ENCODE results near the gene AGA. TPM values are rescaled to one million over a fixed set of nuclear protein-coding genes. Genes with fewer than 3 reads are reported as not detected.

AGA gene
- total RNA-seq, 2 donors from 2014 or later: 40.0 to 42.3 TPM

GRCh38 chr4:177391287-177391686 is 51.0 kb downstream of the AGA start:
- 53% methylated on average over 3 of the region's 3 CpGs for WGBS
- Histone ChIP-seq H3K4me3 (no peak overlapping the region), H3K27ac (no peak overlapping the region), H3K27me3 (replicated peaks; ENCODE audit: insufficient read depth) (no peaks in the 10 kb centered on the region), H3K36me3 (no peaks in the 10 kb centered on the region), H3K9me3 (no peaks in the 10 kb centered on the region), H3K4me1 (replicated peaks) (no peaks in the 10 kb centered on the region)
- intact Hi-C loops (cut with DNase I): no loop called here
- no peak for DNase-seq (ENCODE audit: low spot score)
- TF ChIP-seq POLR2A (IDR thresholded peaks at IDR 0.05): no peak

- Histone ChIP-seq H3K36me3 (no peaks in the 10 kb centered on the region), H3K4me1 (replicated peaks) (no peaks in the 10 kb centered on the region), H3K9me3 (no peaks in the 10 kb centered on the region), H3K27me3 (replicated peaks; ENCODE audit: insufficient read depth) (no peaks in the 10 kb centered on the region), H3K4me3 (no peak overlapping the region), H3K27ac (no peak overlapping the region)
- TF ChIP-seq POLR2AphosphoS5 (IDR thresholded peaks at IDR 0.05) (no peak), CTCF (IDR thresholded peaks at IDR 0.05) (no peak), POLR2A (IDR thresholded peaks at IDR 0.05) (no peak)
- DNase-seq (ENCODE audit: low spot score): no peak
- intact Hi-C loops (cut with DNase I): no loop called here
- 81% methylated on average over 5 of the region's 5 CpGs for WGBS
Measured at GRCh38 chr4:177386278-177386815, 55.9 kb downstream of the AGA start.

GRCh38 chr4:177385576-177386277 is 56.5 kb downstream of the AGA start:
- Histone ChIP-seq H3K27ac (no peak overlapping the region), H3K4me1 (replicated peaks) (no peaks in the 10 kb centered on the region), H3K27me3 (replicated peaks; ENCODE audit: insufficient read depth) (no peaks in the 10 kb centered on the region), H3K36me3 (no peaks in the 10 kb centered on the region), H3K9me3 (no peaks in the 10 kb centered on the region), H3K4me3 (no peak overlapping the region)
- intact Hi-C loops (cut with DNase I): no loop called here
- WGBS: 78% methylated on average over 2 of the region's 2 CpGs
- DNase-seq (ENCODE audit: low spot score): no peak
- no peak for TF ChIP-seq POLR2AphosphoS5 (IDR thresholded peaks at IDR 0.05)
- no peak for TF ChIP-seq POLR2A (IDR thresholded peaks at IDR 0.05)
- no peak for TF ChIP-seq CTCF (IDR thresholded peaks at IDR 0.05)

GRCh38 chr4:177384856-177385397 is 57.3 kb downstream of the AGA start:
- H3K27me3 ChIP-seq (replicated peaks; ENCODE audit: insufficient read depth): no peaks in the 10 kb centered on the region
- DNase-seq (ENCODE audit: low spot score): no peak
- no peaks in the 10 kb centered on the region for H3K9me3 ChIP-seq
- no peak overlapping the region for H3K27ac ChIP-seq
- H3K36me3 ChIP-seq: no peaks in the 10 kb centered on the region
- H3K4me1 ChIP-seq (replicated peaks): no peaks in the 10 kb centered on the region
- intact Hi-C loops (cut with DNase I): no loop called here
- no peak overlapping the region for H3K4me3 ChIP-seq
- WGBS: 59% methylated on average over 4 of the region's 4 CpGs
- no peak for TF ChIP-seq CTCF (IDR thresholded peaks at IDR 0.05)
- TF ChIP-seq POLR2AphosphoS5 (IDR thresholded peaks at IDR 0.05): no peak
- no peak for TF ChIP-seq POLR2A (IDR thresholded peaks at IDR 0.05)

GRCh38 chr4:177381762-177382310 is 60.4 kb downstream of the AGA start:
- Histone ChIP-seq H3K4me1 (replicated peaks) (no peaks in the 10 kb centered on the region), H3K4me3 (no peak overlapping the region), H3K27ac (no peak overlapping the region), H3K9me3 (no peaks in the 10 kb centered on the region), H3K36me3 (no peaks in the 10 kb centered on the region), H3K27me3 (replicated peaks; ENCODE audit: insufficient read depth) (no peaks in the 10 kb centered on the region)
- WGBS: 99% methylated on average over 11 of the region's 13 CpGs
- no peak for TF ChIP-seq CTCF (IDR thresholded peaks at IDR 0.05)
- TF ChIP-seq POLR2AphosphoS5 (IDR thresholded peaks at IDR 0.05): no peak
- TF ChIP-seq POLR2A (IDR thresholded peaks at IDR 0.05): no peak
- DNase-seq (ENCODE audit: low spot score): no peak
- intact Hi-C loops (cut with DNase I): no loop called here

Other genes starting within 250 kb of the AGA start
- under 1 TPM; 0.51 to 0.59 TPM for gene NEIL3, start 132.6 kb downstream of the AGA start, total RNA-seq

Data from prostate gland (tissue), 2 donors.